Glomerular endothelial cell (primary cell): Measurements from ENCODE around the gene PARP1. TPM values are rescaled to one million over a fixed set of nuclear protein-coding genes. Genes with fewer than 3 reads are reported as not detected.
"Not testable (repeated sequence)": the region's sequence is repeated elsewhere in the genome, so short reads cannot be mapped to it uniquely, and the experiment has no call there.

ENCODE experiments used
- DNase-seq: peaks from one replicate; pipeline ENCODE4 v3.0.0-alpha.2; 2011; ENCODE audit warnings: low read depth, low spot score; ENCODE audit errors: extremely low read depth
- total RNA-seq: library from RNA; depleted of rRNA; stranded (reverse); fragments of >200 nt; gene quantifications from 2 replicates; pipeline ENCODE4 v1.2.3, GENCODE V29; 2015

PARP1 gene
- 87.4 and 99.4 TPM in 2 replicates for total RNA-seq

- no peak for DNase-seq
Measured at GRCh38 chr1:226407497-226408284, at the start of gene PARP1. PARP1 (minus strand) TSS chr1:226408093; CDS start chr1:226407929, 164 bp downstream.

DNA sequence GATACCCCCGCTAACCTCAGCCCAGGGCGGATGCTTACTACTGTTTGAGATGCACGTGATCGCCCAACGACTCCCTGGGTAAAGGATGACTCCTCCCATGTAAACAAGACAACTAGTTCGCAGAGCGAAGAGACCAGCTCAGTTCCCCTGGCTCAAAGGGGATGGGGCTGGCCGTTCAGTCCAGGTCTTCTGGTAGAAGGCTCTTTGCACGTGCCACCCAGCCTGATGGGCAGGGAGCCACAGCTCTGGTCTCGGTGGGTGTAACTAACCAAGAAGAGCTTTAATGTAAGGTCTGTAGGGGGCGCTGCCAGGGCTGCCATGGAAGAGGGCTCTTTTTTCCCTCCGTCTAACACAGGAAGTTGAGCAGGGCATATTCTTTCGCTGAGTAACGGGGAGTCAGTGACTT is 49.4 kb upstream of the PARP1 start:
- DNase-seq = no peak

- no peak for DNase-seq
Measured at GRCh38 chr1:226455843-226456242, 48.0 kb upstream of the PARP1 start.

GRCh38 chr1:226454349-226454748 is 46.5 kb upstream of the PARP1 start:
- no peak for DNase-seq

DNA sequence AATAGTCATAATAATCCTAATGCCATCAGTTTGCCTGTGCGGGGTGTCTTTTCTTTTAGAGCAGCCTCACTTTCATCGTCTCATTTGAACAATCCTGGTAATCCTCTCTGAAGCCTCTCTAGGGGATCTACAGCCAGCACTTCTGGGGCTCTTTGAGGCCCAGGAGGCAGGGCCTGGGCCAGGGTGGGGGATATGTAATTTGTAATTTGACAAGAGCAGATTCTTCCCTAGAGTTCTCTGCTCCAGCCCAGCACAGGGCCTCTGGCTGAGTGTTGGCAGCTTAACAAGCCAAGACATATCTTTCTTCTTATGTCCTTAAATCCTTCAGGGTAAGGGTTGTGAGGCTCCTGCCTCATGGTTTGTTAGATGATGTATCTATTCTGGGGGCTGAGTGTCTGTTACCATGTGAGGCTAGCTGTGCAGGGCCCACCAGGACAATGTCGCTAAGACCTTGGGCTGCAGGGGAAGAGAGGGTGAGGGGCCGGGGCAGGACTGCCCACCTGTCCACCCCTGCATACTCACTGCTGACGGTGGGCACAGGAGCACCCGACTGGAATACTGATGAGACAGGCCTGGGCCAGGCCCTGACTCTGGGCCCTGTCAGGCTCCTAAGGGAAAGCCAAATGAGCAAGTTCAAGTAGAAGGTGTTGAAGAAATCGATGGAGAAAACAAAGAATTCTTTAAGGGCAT is 45.3 kb upstream of the PARP1 start:
- DNase-seq = no peak

- DNase-seq = no peak
Measured at GRCh38 chr1:226450688-226451087, 42.8 kb upstream of the PARP1 start.

DNA sequence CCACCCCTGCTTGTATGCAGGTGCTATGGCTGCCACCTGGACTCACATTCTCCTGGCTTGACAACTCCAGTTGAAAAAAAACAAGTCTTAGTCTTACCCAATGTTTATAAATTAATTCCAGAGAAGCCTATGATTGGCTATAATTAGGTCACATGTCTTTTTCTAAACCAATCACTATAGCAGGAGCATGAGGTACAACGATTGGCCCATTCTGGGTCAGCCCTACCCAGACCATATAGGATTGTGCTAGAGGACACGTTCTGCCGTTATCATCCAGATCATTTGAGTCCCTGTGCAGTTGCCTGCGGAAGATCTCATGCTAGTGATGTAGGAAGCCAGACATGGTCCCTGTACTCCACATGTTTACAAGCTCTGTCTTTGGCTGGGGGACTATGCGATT is 41.9 kb upstream of the PARP1 start:
- DNase-seq = no peak

GRCh38 chr1:226447932-226448665 is 40.2 kb upstream of the PARP1 start:
- DNase-seq = no peak

- no peak for DNase-seq
Measured at GRCh38 chr1:226446094-226446493, 38.2 kb upstream of the PARP1 start.

- no peak for DNase-seq
Measured at GRCh38 chr1:226444901-226445300, 37.0 kb upstream of the PARP1 start.

- DNase-seq = no peak
Measured at GRCh38 chr1:226443439-226443838, 35.5 kb upstream of the PARP1 start.

GRCh38 chr1:226443033-226443432 is 35.1 kb upstream of the PARP1 start:
- DNase-seq = no peak

GRCh38 chr1:226441629-226442028 is 33.7 kb upstream of the PARP1 start:
- DNase-seq = no peak

- no peak for DNase-seq
Measured at GRCh38 chr1:226440512-226440911, 32.6 kb upstream of the PARP1 start.

DNA sequence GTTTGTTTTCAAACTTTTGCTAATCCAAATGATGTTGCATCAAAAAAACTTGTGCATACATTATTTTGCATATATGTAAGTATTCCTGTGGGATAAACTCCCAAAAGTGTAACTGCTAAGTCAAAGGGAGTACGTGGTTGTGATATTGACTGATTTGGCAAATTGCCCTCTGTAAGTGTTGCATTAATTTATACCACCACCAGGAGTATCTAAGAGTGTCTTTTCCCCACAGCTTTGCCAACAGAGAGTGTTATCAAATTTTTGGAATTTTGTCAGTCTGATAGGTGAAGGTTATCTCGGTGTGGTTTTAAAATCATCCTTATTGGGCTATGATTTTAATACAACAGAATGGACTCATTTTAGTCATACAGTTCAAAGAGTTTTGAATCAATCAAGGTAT is 30.1 kb upstream of the PARP1 start:
- no peak for DNase-seq

- no peak for DNase-seq
Measured at GRCh38 chr1:226436855-226437491, 29.1 kb upstream of the PARP1 start.

DNA sequence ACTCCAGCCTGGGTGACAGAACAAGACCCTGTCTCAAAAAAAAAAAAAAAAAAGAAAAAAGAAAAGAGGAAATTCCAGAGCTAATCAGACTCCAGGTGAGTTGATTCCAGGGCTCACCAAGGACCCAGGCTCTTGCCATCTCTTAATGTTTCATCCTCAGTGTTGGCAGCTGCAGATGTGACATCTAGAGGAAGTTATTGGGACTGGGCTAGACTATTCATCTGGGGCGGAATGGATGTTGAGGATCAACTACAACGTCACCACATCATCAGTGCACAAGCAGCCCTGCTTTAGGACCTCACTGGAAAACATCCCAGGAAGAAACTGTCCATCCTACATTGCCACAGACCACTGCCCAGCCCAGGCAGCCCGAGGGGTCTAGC is 28.6 kb upstream of the PARP1 start:
- no peak for DNase-seq

GRCh38 chr1:226433341-226433720 is 25.4 kb upstream of the PARP1 start:
- DNase-seq = no peak

GRCh38 chr1:226432586-226433340 is 24.9 kb upstream of the PARP1 start:
- no peak for DNase-seq

GRCh38 chr1:226431898-226432297 is 24.0 kb upstream of the PARP1 start:
- DNase-seq = not testable (repeated sequence)
